Measurements from ENCODE around the gene ACLY.

ACLY gene

GRCh38 chr17:41824086-41824485 lies 94.7 kb downstream of the ACLY start:
- DNase-seq (ENCODE audit: low read depth): no peak
- no peak overlapping the region for H3K4me3 ChIP-seq (ENCODE audit: low read depth, low read length)

DNA sequence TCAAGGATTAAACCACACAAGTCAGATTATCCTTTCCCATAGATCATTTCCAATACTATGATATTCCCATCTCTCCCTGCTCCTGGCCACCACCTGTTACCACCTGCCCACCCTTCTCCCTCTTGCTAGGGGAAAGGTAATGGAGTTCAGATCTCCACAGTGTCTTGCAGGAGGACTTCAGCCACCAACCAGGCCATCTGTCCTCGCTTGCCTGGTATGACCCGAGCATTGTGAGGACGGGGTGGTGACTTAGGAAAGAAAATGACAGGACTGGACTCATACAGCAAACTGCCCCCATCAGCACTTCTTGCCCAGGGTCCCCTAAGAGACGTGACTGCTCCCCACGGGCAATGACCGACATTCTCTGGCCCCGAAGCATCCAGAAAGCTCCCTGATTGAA lies 95.2 kb downstream of the ACLY start:
- TF ChIP-seq, protein P1, sequence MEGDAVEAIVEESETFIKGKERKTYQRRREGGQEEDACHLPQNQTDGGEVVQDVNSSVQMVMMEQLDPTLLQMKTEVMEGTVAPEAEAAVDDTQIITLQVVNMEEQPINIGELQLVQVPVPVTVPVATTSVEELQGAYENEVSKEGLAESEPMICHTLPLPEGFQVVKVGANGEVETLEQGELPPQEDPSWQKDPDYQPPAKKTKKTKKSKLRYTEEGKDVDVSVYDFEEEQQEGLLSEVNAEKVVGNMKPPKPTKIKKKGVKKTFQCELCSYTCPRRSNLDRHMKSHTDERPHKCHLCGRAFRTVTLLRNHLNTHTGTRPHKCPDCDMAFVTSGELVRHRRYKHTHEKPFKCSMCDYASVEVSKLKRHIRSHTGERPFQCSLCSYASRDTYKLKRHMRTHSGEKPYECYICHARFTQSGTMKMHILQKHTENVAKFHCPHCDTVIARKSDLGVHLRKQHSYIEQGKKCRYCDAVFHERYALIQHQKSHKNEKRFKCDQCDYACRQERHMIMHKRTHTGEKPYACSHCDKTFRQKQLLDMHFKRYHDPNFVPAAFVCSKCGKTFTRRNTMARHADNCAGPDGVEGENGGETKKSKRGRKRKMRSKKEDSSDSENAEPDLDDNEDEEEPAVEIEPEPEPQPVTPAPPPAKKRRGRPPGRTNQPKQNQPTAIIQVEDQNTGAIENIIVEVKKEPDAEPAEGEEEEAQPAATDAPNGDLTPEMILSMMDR (IDR thresholded peaks at IDR 0.05; ENCODE audit: control insufficient read depth, extremely low read depth, insufficient read depth): no peak
- no peak for DNase-seq (ENCODE audit: low read depth)
- H3K4me3 ChIP-seq (ENCODE audit: low read depth, low read length): no peak overlapping the region

More at GRCh38 chr17:41824086-41824485, 94.7 kb downstream of the ACLY start:
- TF ChIP-seq, protein P1 (IDR thresholded peaks at IDR 0.05; ENCODE audit: control insufficient read depth, extremely low read depth, insufficient read depth): no peak

- TF ChIP-seq, protein P1 (IDR thresholded peaks at IDR 0.05; ENCODE audit: control insufficient read depth, extremely low read depth, insufficient read depth): no peak
- no peak for DNase-seq (ENCODE audit: low read depth)
- no peak overlapping the region for H3K4me3 ChIP-seq (ENCODE audit: low read depth, low read length)
These were observed 95.6 kb downstream of the ACLY start for GRCh38 chr17:41823141-41823524.

DNA sequence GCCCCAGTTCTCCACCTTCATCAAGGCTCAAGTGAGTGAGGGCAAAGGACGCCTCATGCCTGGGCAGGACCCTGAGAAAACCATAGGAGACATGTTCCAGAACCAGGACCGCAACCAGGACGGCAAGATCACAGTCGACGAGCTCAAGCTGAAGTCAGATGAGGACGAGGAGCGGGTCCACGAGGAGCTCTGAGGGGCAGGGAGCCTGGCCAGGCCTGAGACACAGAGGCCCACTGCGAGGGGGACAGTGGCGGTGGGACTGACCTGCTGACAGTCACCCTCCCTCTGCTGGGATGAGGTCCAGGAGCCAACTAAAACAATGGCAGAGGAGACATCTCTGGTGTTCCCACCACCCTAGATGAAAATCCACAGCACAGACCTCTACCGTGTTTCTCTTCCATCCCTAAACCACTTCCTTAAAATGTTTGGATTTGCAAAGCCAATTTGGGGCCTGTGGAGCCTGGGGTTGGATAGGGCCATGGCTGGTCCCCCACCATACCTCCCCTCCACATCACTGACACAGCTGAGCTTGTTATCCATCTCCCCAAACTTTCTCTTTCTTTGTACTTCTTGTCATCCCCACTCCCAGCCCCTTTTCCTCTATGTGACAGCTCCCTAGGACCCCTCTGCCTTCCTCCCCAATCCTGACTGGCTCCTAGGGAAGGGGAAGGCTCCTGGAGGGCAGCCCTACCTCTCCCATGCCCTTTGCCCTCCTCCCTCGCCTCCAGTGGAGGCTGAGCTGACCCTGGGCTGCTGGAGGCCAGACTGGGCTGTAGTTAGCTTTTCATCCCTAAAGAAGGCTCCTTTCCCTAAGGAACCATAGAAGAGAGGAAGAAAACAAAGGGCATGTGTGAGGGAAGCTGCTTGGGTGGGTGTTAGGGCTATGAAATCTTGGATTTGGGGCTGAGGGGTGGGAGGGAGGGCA lies 96.3 kb downstream of the ACLY start:
- DNase-seq (ENCODE audit: low read depth): no peak
- TF ChIP-seq, protein P1 (IDR thresholded peaks at IDR 0.05; ENCODE audit: control insufficient read depth, extremely low read depth, insufficient read depth): no peak

DNA sequence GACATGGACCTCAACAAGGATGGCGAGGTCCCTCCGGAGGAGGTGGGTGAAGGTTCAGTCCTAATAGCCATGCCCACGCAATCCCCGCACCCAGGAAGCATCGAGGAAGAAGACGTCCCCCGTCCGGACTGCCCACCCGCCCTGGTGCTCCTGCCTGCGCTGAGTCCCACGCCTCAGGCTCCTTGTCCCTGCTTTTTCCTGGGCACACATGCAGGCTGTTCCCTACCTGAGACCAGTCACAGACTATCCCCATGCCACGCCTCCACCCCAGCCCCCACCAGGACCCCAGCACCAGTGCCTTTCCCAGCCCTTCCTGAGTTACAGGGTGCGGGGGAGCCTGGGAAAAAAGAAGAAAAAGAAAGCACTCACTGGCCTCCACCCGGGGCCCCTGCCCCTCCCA lies 97.0 kb downstream of the ACLY start:
- TF ChIP-seq, protein P1 (IDR thresholded peaks at IDR 0.05; ENCODE audit: control insufficient read depth, extremely low read depth, insufficient read depth): no peak
- no peak overlapping the region for H3K4me3 ChIP-seq (ENCODE audit: low read depth, low read length)
- DNase-seq (ENCODE audit: low read depth): no peak

More for the DNA sequence above, 96.3 kb downstream of the ACLY start:
- H3K4me3 ChIP-seq (ENCODE audit: low read depth, low read length): no peak overlapping the region

GRCh38 chr17:41818024-41818423 lies 100.7 kb downstream of the ACLY start:
- H3K4me3 ChIP-seq (ENCODE audit: low read depth, low read length): no peak overlapping the region
- TF ChIP-seq, protein P1 (IDR thresholded peaks at IDR 0.05; ENCODE audit: control insufficient read depth, extremely low read depth, insufficient read depth): no peak
- no peak for DNase-seq (ENCODE audit: low read depth)
